HK-2 (cell line): ENCODE measurements around the gene EDDM13.
"Not testable (repeated sequence)": the region's sequence is repeated elsewhere in the genome, so short reads cannot be mapped to it uniquely, and the experiment has no call there.

Experiments
- DNase-seq: peaks from one replicate; pipeline ENCODE4 v3.0.0-alpha.2; 2018; ENCODE audit not compliant: unreplicated experiment

EDDM13 gene

GRCh38 chr19:56272161-56272798 is at the start of gene EDDM13:
Gene EDDM13, plus strand, starts transcription at chr19:56272748. Its CDS starts 87 bp downstream, at chr19:56272835.
- no peak for DNase-seq

DNA sequence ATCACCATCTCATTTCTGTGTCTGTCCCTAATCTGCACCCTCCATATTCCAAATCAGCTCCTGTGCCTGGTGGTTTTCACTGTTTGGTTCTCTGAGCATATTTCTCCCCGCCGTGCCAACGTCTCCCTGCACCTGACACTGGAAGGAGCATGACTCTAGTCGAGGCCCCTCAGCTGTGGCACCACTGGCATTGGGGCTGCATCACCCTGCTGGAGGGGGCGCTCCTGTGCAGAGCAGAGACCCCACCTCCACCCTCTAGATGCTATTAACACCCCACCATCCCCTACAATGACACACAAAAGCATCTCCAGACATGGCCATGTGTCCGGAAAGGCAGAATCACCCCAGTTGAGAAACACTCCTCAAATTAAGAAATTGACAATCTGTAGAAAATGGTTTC is 49.6 kb upstream of the EDDM13 start:
- DNase-seq: no peak

GRCh38 chr19:56223481-56223880 is 49.1 kb upstream of the EDDM13 start:
- DNase-seq: no peak

GRCh38 chr19:56245121-56245740 is 27.3 kb upstream of the EDDM13 start:
- DNase-seq: no peak

GRCh38 chr19:56245764-56246163 is 26.8 kb upstream of the EDDM13 start:
- DNase-seq: not testable (repeated sequence)

GRCh38 chr19:56248736-56249338 is 23.7 kb upstream of the EDDM13 start:
- not testable (repeated sequence) for DNase-seq

- DNase-seq: peak; percentile 87
Measured at GRCh38 chr19:56252699-56253422, 19.7 kb upstream of the EDDM13 start.

DNA sequence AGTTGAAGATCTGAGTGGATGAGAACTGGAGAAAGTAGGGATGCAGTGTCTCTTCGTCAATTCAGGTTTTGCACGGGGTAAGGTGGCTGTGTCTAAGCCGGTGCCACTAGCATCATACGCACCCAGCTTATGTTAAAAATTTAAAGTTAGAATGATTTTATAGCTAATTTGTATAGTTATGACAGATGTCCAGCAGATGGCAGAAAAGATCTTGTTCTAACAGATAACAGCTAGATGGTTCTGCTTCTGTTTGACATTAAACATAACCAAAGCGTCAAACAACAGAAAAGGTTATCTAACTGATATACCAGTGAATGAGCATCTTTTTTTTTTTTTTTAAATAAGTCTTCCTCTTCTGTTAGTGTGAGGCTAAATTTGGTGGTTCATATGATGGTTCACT is 18.8 kb upstream of the EDDM13 start:
- no peak for DNase-seq

DNA sequence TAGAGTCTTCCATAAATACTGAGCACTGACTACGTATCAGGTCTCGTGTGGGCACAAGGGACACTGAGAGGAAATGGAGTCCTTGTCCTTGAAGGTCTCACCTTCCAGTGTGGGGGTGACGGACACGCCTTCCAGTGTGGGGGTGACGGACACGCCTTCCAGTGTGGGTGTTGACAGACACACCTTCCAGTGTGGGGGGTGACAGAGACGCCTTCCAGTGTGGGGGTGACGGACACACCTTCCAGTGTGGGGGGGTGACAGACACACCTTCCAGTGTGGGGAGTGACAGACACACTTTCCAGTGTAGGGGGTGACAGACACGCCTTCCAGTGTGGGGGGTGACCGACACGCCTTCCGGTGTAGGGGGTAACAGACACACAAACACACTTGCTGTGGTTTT is 14.3 kb upstream of the EDDM13 start:
- no peak for DNase-seq

DNA sequence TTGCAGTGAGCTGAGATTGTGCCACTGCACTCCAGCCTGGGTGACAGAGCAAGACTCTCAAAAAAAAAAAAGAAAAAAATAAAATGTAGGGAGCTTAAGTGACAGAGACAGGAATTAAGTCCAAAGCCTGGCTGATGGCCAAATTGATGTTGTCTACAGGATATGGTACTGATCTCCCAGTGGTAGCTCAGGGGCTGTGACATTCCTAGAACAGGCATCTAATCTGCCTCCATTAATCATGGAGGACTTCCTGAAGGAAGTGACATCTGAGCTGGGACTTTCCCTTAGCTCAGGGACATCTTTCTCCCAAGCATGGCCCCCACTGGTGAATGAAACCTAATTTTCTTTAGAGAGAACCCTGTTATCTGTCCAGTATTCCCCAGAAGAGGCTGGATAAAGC is 11.4 kb upstream of the EDDM13 start:
- DNase-seq: no peak

DNA sequence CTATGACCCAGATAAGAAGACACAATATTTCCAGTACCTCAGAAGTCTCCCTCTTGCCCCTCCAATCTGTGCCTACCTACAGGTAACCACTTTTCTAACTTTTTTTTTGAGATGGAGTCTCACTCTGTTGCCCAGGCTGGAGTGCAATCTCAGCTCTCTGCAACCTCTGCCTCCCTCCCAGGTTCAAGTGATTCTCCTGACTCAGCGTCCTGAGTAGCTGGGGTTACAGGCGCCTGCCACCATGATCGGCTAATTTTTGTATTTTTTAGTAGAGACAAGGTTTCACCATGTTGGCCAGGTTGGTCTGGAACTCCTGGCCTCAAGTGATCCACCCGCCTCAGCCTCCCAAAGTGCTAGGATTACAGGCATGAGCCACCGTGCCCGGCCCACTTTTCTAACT is 10.6 kb upstream of the EDDM13 start:
- not testable (repeated sequence) for DNase-seq

GRCh38 chr19:56263319-56263718 is 9.2 kb upstream of the EDDM13 start:
- DNase-seq: no peak

DNA sequence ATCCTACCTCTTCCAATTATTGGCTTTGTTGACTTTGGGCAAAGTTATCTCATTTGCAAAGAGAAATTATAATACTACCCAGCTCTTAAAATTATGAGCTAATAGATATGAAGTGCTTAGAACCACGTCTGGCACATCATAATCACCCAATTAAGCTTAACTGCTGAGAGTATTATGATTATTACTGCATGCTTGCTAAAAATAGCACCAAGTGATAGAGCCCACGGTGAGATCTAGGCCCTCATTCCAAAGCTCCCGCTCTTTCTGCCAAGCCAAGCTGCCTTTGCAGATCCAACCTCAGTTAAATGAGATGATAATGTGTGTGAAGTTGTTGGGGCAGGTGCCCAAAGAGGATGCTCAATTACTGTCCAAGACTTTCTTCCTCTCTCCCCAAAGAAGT is 6.5 kb upstream of the EDDM13 start:
- DNase-seq: no peak

DNA sequence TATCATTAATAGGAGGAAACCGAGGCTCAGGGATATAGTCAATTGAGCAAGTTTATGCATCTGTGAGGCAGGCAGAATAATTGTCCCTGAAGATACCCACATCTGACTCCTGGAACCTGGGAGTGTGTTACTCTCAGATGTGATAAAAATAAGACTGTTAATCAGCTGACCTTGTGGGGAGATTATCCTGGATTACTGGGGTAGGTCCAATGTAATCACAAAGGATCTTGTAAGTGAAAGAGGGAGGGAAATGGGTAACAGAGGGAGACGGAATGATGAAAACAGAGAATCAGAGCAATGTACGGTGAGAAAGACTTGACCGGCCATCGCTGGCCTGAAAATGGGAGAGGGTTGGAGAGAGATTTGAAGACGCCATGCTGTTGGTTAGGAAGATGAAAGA is 3.2 kb upstream of the EDDM13 start:
- no peak for DNase-seq

GRCh38 chr19:56270676-56271075 is 1.9 kb upstream of the EDDM13 start:
- no peak for DNase-seq

- no peak for DNase-seq
Measured at GRCh38 chr19:56271151-56271550, 1.4 kb upstream of the EDDM13 start.

GRCh38 chr19:56273563-56274117 is 1.1 kb downstream of the EDDM13 start:
- DNase-seq: peak; percentile 37

GRCh38 chr19:56282809-56283208 is 10.3 kb downstream of the EDDM13 start:
- no peak for DNase-seq

DNA sequence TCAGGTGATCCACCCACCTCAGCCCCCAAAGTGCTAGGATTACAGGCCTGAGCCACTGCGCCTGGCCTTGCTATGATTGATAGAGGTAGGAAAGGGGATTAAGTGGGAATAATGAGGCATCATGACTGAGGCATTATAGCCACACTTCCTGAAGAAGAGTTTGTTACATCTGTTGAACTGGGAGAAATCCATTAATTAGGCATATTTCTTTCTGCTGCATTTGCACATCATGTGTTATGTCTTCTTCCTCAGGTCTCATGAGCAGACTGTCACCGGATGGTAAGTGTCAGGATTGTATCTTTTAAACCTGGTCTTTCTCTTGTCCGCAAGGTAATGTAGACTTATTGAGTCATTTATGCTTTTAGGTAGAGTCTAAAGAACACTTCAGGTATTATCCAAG is 12.2 kb downstream of the EDDM13 start:
- no peak for DNase-seq

DNA sequence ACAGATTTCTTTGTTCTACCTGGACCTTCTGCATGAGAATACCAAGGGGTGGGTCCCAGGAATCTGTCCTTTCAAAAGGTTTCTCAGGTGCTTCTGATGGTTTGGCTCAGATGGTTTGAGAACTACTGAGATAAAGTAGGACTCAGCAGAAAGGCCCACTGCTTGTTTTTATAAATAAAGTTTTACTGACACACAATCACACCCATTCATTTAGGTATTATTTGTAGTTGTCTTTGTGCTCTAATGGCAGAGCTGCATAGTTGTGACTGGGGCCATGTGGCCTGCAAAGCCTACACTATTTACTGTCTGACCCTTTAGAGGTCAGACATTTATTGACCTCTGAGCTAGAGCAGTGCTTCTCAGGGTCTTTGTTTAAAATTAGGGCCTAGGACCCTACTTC is 17.6 kb downstream of the EDDM13 start:
- no peak for DNase-seq

- peak; percentile 16 for DNase-seq
Measured at GRCh38 chr19:56291867-56292266, 19.3 kb downstream of the EDDM13 start.

GRCh38 chr19:56294549-56294948 is 22.0 kb downstream of the EDDM13 start:
- DNase-seq: no peak
